Lower lobe of right lung (tissue), 2 donors: ENCODE data around the gene OBSCN. TPM values are rescaled to one million over a fixed set of nuclear protein-coding genes. Genes with fewer than 3 reads are reported as not detected.

Source experiments
- ATAC-seq, 2 donors: fragments of 200-7000 bp; cut with Tn5 transposase; one replicate each; pipeline ENCODE4 v1.9.1; 2020 to 2022; ENCODE audit warnings: mild to moderate bottlenecking in 2 of 2, moderate library complexity in 2 of 2
- DNase-seq: peaks from one replicate; pipeline ENCODE4 v3.0.0-alpha.2; 2020
- H3K27ac ChIP-seq: fragments of 200-600 bp; one replicate; pipeline ENCODE4 v1.8.0; 2022
- H3K27me3 ChIP-seq: fragments of 200-600 bp; one replicate; pipeline ENCODE4 v1.8.0; 2022; ENCODE audit warnings: low read depth
- H3K36me3 ChIP-seq: fragments of 200-600 bp; one replicate; pipeline ENCODE4 v1.8.0; 2022; ENCODE audit warnings: mild to moderate bottlenecking
- H3K4me1 ChIP-seq: fragments of 200-600 bp; one replicate; pipeline ENCODE4 v1.8.0; 2022
- H3K4me3 ChIP-seq: fragments of 200-600 bp; one replicate; pipeline ENCODE4 v1.8.0; 2022; ENCODE audit warnings: mild to moderate bottlenecking
- H3K9me3 ChIP-seq: fragments of 200-600 bp; one replicate; pipeline ENCODE4 v1.8.0; 2022
- intact Hi-C: fragments of 100-400 bp; cut with DNase I; formaldehyde crosslinking; loops from one replicate; pipeline ENCODE4 v1.11.0; 2022
- total RNA-seq: library from RNA; stranded (reverse); fragmentation: NEBNext Ultra II Directional; extraction: Animal tissue kit (Norgen Biotek cat#: 25700); gene quantifications from one replicate; pipeline ENCODE4 v1.2.1, GENCODE V29; 2021
- TF ChIP-seq, protein P1 (sequence below): fragments of 200-600 bp; IDR thresholded peaks from one replicate; pipeline ENCODE4 v1.8.0; 2022; ENCODE audit warnings: antibody characterized with exemption, mild to moderate bottlenecking
- donor health status: DM: no; HTN: yes; CAD: no; lungs with severe emphysema.

Gene OBSCN
- total RNA-seq, 1 donor from 2014 or later: 35.6 TPM

DNA sequence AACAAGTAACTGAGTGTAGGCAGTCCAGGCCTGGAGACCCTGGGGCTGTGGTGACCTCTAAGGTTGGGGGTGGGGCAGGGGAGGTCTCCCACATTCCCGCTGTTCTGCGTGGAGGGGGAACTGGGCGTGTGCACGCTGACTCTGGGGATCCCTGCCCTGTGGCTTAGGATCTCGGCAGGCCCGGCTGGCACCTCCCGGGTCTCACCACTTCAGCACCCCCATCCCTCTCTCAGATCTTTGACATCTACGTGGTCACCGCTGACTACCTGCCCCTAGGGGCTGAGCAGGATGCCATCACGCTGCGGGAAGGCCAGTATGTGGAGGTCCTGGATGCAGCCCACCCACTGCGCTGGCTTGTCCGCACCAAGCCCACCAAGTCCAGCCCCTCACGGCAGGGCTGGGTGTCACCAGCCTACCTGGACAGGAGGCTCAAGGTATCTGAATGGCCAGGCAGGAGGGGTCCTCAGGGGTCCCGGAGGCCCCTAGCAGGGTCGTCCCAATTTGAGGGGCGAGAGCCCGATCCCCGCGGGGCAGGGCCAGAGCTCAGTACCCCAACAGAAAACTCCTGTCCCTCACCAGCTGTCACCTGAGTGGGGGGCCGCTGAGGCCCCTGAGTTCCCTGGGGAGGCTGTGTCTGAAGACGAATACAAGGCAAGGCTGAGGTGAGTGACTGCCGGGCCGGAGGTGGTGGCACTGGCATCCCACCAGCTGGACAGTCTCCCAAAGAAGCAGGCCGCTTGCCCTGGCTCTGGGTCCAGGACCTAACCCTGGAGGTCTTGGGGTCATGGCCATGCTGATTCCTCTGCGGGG, 130.1 kb downstream of the OBSCN start:
- ATAC-seq (no peak), DNase-seq (peak; percentile 31)
- TF ChIP-seq, protein P1, sequence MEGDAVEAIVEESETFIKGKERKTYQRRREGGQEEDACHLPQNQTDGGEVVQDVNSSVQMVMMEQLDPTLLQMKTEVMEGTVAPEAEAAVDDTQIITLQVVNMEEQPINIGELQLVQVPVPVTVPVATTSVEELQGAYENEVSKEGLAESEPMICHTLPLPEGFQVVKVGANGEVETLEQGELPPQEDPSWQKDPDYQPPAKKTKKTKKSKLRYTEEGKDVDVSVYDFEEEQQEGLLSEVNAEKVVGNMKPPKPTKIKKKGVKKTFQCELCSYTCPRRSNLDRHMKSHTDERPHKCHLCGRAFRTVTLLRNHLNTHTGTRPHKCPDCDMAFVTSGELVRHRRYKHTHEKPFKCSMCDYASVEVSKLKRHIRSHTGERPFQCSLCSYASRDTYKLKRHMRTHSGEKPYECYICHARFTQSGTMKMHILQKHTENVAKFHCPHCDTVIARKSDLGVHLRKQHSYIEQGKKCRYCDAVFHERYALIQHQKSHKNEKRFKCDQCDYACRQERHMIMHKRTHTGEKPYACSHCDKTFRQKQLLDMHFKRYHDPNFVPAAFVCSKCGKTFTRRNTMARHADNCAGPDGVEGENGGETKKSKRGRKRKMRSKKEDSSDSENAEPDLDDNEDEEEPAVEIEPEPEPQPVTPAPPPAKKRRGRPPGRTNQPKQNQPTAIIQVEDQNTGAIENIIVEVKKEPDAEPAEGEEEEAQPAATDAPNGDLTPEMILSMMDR: no peak
- Histone ChIP-seq H3K27me3 (no peaks in the 10 kb centered on the region), H3K4me1 (no peaks in the 10 kb centered on the region), H3K9me3 (no peaks in the 10 kb centered on the region), H3K4me3 (no peak overlapping the region), H3K27ac (no peak overlapping the region), H3K36me3 (peaks cover 43% of the 10 kb centered on the region)
- intact Hi-C loops: no loop called here

DNA sequence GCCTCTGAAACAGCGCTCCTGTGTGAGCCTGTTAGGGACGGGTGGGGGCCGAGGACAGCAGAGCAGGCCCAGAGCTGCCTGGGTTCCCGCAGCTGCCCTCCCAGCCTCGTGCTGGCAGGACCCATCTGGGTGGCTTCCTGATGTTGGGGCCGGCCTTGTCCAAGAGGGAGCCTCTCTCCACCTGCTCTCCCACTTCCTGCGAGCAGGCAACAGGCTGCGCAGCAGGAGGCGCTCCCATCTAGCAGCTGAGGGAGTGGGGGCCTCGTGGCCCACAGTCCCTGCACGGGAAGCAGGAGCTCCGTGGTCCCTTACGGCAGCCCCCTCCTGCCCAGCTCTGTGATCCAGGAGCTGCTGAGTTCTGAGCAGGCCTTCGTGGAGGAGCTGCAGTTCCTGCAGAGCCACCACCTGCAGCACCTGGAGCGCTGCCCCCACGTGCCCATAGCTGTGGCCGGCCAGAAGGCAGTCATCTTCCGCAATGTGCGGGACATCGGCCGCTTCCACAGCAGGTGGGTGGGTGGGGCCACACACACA, 130.7 kb downstream of the OBSCN start:
- DNase-seq: peak; percentile 30
- H3K36me3 ChIP-seq: peaks cover 43% of the 10 kb centered on the region
- intact Hi-C loops: no loop called here
- no peaks in the 10 kb centered on the region for H3K9me3 ChIP-seq
- H3K27me3 ChIP-seq: no peaks in the 10 kb centered on the region
- TF ChIP-seq, protein P1: no peak
- ATAC-seq: no peak
- no peaks in the 10 kb centered on the region for H3K4me1 ChIP-seq
- H3K4me3 ChIP-seq: no peak overlapping the region
- no peak overlapping the region for H3K27ac ChIP-seq

DNA sequence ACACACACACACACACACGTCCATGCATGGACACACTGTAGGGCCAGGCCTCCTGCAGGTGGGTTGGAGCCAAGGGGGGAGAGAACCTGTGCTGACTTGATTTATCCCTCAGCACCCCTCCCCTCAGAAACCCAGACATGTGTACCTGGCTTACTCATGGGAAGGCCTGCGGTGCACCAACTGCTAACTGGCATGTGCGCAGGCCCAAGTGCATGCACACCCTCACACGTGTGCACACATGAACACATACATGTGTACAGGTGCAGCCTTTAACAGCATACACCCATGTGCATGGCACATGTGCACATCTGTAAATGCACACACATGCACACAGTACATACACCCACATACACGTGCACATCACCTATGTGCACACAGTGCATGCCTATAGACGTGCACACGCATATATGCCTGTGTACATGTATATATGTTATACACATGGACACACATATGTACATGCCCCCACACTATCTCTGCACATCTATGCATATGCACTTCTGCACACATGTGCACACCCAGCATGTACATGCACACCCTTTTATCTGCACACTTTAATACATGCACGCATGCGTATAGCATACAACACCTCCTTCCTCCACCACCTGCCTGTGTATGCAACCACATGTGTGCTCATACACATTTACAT, 131.3 kb downstream of the OBSCN start:
- ATAC-seq (no peak), DNase-seq (peak; percentile 10)
- Histone ChIP-seq H3K27me3 (no peaks in the 10 kb centered on the region), H3K4me1 (no peaks in the 10 kb centered on the region), H3K36me3 (peaks cover 43% of the 10 kb centered on the region), H3K4me3 (no peak overlapping the region), H3K9me3 (no peaks in the 10 kb centered on the region), H3K27ac (no peak overlapping the region)
- TF ChIP-seq, protein P1: no peak
- intact Hi-C loops: no loop called here

DNA sequence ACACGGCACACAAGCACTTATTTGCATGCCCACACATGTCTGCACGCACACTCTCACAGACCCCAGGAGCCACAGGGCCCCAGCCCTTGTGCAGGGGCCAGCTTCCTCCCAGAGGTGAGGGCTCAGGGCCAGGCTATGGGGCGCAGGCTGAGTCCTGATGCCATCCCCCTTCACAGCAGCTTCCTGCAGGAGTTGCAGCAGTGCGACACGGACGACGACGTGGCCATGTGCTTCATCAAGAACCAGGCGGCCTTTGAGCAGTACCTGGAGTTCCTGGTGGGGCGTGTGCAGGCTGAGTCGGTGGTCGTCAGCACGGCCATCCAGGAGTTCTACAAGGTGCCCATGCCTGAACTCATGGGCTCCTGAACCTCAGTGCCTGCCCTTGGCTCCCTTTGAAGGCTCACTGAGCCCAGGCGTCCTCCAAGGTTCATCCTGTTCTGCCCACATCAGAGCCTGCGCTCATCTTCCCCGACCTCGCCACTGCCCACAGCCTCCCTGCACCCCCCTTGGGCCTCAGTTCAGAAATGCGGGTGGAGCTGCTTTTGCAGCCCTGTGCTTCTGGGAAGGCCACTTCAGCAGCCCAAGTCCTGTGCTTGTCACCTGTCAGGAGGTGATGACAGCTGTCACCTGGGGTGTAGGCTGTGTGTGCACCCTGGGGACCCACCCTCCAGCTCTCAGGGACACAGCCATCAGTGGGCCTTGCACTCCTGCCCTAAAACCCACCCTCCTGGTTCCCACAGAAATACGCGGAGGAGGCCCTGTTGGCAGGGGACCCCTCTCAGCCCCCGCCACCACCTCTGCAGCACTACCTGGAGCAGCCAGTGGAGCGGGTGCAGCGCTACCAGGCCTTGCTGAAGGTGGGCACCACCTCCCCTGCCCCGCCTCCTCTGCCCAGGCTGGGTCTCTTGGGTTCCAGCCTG, 132.2 kb downstream of the OBSCN start:
- no peaks in the 10 kb centered on the region for H3K4me1 ChIP-seq
- H3K27me3 ChIP-seq: no peaks in the 10 kb centered on the region
- H3K36me3 ChIP-seq: peaks cover 43% of the 10 kb centered on the region
- intact Hi-C loops: no loop called here
- TF ChIP-seq, protein P1: no peak
- no peak overlapping the region for H3K4me3 ChIP-seq
- H3K27ac ChIP-seq: no peak overlapping the region
- DNase-seq (peak; percentile 35), ATAC-seq (no peak)
- no peaks in the 10 kb centered on the region for H3K9me3 ChIP-seq
